Panc1 (cell line): Measurements from ENCODE around the gene LRRC1. TPM values are rescaled to one million over a fixed set of nuclear protein-coding genes. Genes with fewer than 3 reads are reported as not detected.

ENCODE experiments used
- ATAC-seq: fragments of 200-7000 bp; cut with Tn5 transposase; 2 replicates; pipeline ENCODE4 v1.9.1; 2020; ENCODE audit warnings: mild to moderate bottlenecking, moderate library complexity
- BruUV-seq: library from RNA; stranded (reverse); fragments of 400-500 nt; replicated peaks from 2 replicates; lab custom pipeline; 2021; lab: Mats Ljungman, UMichigan
- CTCF ChIA-PET: fragments of 300-600 bp; sonication (Branson Sonifier 250); formaldehyde crosslinking; loops from one replicate; lab custom pipeline; 2022; ENCODE audit warnings: antibody characterized with exemption; lab: Charles Lee
- POLR2A ChIA-PET: fragments of 300-600 bp; sonication (Branson Sonifier 250); formaldehyde crosslinking; loops from one replicate; lab custom pipeline; 2022; ENCODE audit warnings: antibody characterized with exemption; lab: Charles Lee
- DNase-seq: peaks from one replicate; pipeline ENCODE4 v3.0.0-alpha.2; 2010; ENCODE audit warnings: low read depth, low spot score
- H3K27ac ChIP-seq: 2 replicates; pipeline ENCODE4 v1.5.1; 2011; ENCODE audit warnings: mild to moderate bottlenecking, low read length, inconsistent platforms
- H3K27me3 ChIP-seq: fragments of 200-500 bp; sonication (Bioruptor generic); 2 replicates; pipeline ENCODE4 v1.6.0; 2014; ENCODE audit warnings: low read length, inconsistent platforms; ENCODE audit not compliant: control insufficient read depth, insufficient read depth
- H3K36me3 ChIP-seq: fragments of 200-500 bp; sonication (Bioruptor generic); 2 replicates; pipeline ENCODE4 v1.5.1; 2014; ENCODE audit warnings: inconsistent platforms, mild to moderate bottlenecking, low read length, moderate library complexity; ENCODE audit not compliant: control insufficient read depth, insufficient read depth
- H3K4me1 ChIP-seq: 2 replicates; pipeline ENCODE4 v1.5.1; 2011; ENCODE audit warnings: inconsistent platforms, mild to moderate bottlenecking, low read length, moderate library complexity; ENCODE audit not compliant: control insufficient read depth, insufficient read depth
- H3K4me3 ChIP-seq, 2 experiments: 2 replicates each; pipeline ENCODE4 v1.5.1; 2011 to 2012; ENCODE audit warnings: low read depth in 2 of 2, low read length in 2 of 2, mild to moderate bottlenecking in 2 of 2, inconsistent platforms in 1 of 2, moderate library complexity in 1 of 2
- H3K9me3 ChIP-seq: fragments of 200-500 bp; sonication (Bioruptor generic); 2 replicates; pipeline ENCODE4 v1.5.1; 2014; ENCODE audit warnings: low read depth, mild to moderate bottlenecking, inconsistent platforms, low read length, moderate library complexity; ENCODE audit not compliant: control insufficient read depth, insufficient read depth
- CTCF ChIP-seq: fragments of 450-650 bp; IDR thresholded peaks from 2 replicates; pipeline ENCODE4 v1.5.1; 2017; ENCODE audit warnings: mild to moderate bottlenecking
- POLR2AphosphoS5 ChIP-seq: IDR thresholded peaks from 2 replicates; pipeline ENCODE4 v1.6.1; 2012; ENCODE audit warnings: mild to moderate bottlenecking, low read depth, low read length, moderate library complexity
- REST ChIP-seq, 2 experiments: IDR thresholded peaks; 2 replicates each; pipeline ENCODE4 v1.6.1; 2011 to 2012; ENCODE audit warnings: low read depth in 2 of 2, control low read depth in 1 of 2, low read length in 1 of 2, mild to moderate bottlenecking in 1 of 2, moderate library complexity in 1 of 2; ENCODE audit not compliant: insufficient read depth in 1 of 2
- SIN3A ChIP-seq: IDR thresholded peaks from 2 replicates; pipeline ENCODE4 v1.6.1; 2012; ENCODE audit warnings: low read depth, mild to moderate bottlenecking, low read length, moderate library complexity, borderline replicate concordance; ENCODE audit not compliant: insufficient read depth
- TCF7L2 ChIP-seq: IDR thresholded peaks from 2 replicates; pipeline ENCODE4 v1.6.1; 2011; ENCODE audit warnings: mild to moderate bottlenecking, low read depth, low read length, inconsistent platforms
- in situ Hi-C: cut with HindIII; loops from 2 replicates; pipeline ENCODE4 v1.10.0; 2016; ENCODE audit warnings: low sequenced_read_pairs, low pct_unique_long_range_greater_than_20kb
- intact Hi-C: fragments of 100-400 bp; cut with micrococcal nuclease; formaldehyde crosslinking; loops from one replicate; pipeline ENCODE4 v1.10.0; 2022; ENCODE audit not compliant: unreplicated experiment
- total RNA-seq: library from RNA; stranded (reverse); gene quantifications from one replicate; pipeline ENCODE4 v1.2.1, GENCODE V29; 2021; ENCODE audit not compliant: unreplicated experiment

LRRC1 gene
- total RNA-seq, 1 experiment from 2014 or later: 13.8 TPM

GRCh38 chr6:53930330-53930729 lies 135.5 kb downstream of the LRRC1 start:
- H3K27ac ChIP-seq: no peak overlapping the region
- CTCF ChIA-PET: no interaction called here
- H3K36me3 ChIP-seq: no peaks in the 10 kb centered on the region
- POLR2A ChIA-PET: interaction anchor here (0.6 kb wide), 1 partner anchor 94 kb away, joined by 3 read pairs; no protein-coding TSS in a partner anchor
- H3K4me1 ChIP-seq: no peaks in the 10 kb centered on the region
- ATAC-seq: no peak
- H3K27me3 ChIP-seq: no peaks in the 10 kb centered on the region
- BruUV-seq: no TSS peak
- DNase-seq: no peak
- TF ChIP-seq POLR2AphosphoS5: no peak
- TF ChIP-seq SIN3A: no peak
- intact Hi-C loops: no loop called here
- no peaks in the 10 kb centered on the region for H3K9me3 ChIP-seq
- in situ Hi-C loops: no loop called here
- no peak overlapping the region for H3K4me3 ChIP-seq

- ChIA-PET POLR2A (no interaction called here), CTCF (no interaction called here)
- Histone ChIP-seq H3K27ac (no peak overlapping the region), H3K36me3 (no peaks in the 10 kb centered on the region), H3K4me1 (no peaks in the 10 kb centered on the region), H3K27me3 (no peaks in the 10 kb centered on the region), H3K4me3 (no peak overlapping the region), H3K9me3 (no peaks in the 10 kb centered on the region)
- BruUV-seq: no TSS peak
- TF ChIP-seq TCF7L2 (no peak), REST (IDR thresholded peaks at IDR 0.05; ENCODE audit: insufficient read depth in 1 of 2, low read depth in 2 of 2, low read length in 1 of 2) (no peak), CTCF (no peak), POLR2AphosphoS5 (no peak), SIN3A (no peak)
- in situ Hi-C loops (no loop called here), intact Hi-C loops (no loop called here)
- DNase-seq (no peak), ATAC-seq (no peak)
Measured at GRCh38 chr6:53931086-53931485, 136.3 kb downstream of the LRRC1 start.

GRCh38 chr6:53932516-53932915 lies 137.7 kb downstream of the LRRC1 start:
- BruUV-seq: no TSS peak
- no peaks in the 10 kb centered on the region for H3K27me3 ChIP-seq
- ATAC-seq: no peak
- CTCF ChIA-PET: no interaction called here
- TF ChIP-seq TCF7L2: no peak
- TF ChIP-seq REST (IDR thresholded peaks at IDR 0.05; ENCODE audit: insufficient read depth in 1 of 2, low read depth in 2 of 2, low read length in 1 of 2): no peak
- TF ChIP-seq POLR2AphosphoS5: no peak
- no peak for TF ChIP-seq CTCF
- TF ChIP-seq SIN3A: no peak
- no peak for DNase-seq
- no peaks in the 10 kb centered on the region for H3K4me1 ChIP-seq
- no peak overlapping the region for H3K4me3 ChIP-seq
- intact Hi-C loops: no loop called here
- H3K36me3 ChIP-seq: no peaks in the 10 kb centered on the region
- in situ Hi-C loops: no loop called here
- H3K9me3 ChIP-seq: no peaks in the 10 kb centered on the region
- H3K27ac ChIP-seq: no peak overlapping the region
- POLR2A ChIA-PET: no interaction called here
